MCF 10A (cell line): ENCODE measurements around the gene PARN. TPM values are rescaled to one million over a fixed set of nuclear protein-coding genes. Genes with fewer than 3 reads are reported as not detected.
"Not testable (repeated sequence)": the region's sequence is repeated elsewhere in the genome, so short reads cannot be mapped to it uniquely, and the experiment has no call there.

Source experiments
- BruUV-seq: library from RNA; stranded (reverse); fragments of 400-500 nt; replicated peaks from 2 replicates; lab custom pipeline; 2021; lab: Mats Ljungman, UMichigan
- CTCF ChIA-PET: fragments of 300-600 bp; sonication (Branson Sonifier 250); formaldehyde crosslinking; extraction: SDS; loops from one replicate; lab custom pipeline; 2021; ENCODE audit warnings: antibody characterized with exemption, inconsistent platforms; lab: Yijun Ruan, JAX
- POLR2A ChIA-PET: fragments of 300-600, 350-650 bp; sonication (Branson Sonifier 250); formaldehyde crosslinking; extraction: SDS; loops from one replicate; lab custom pipeline; 2020; ENCODE audit warnings: antibody characterized with exemption, inconsistent platforms; lab: Yijun Ruan, JAX
- DNase-seq: peaks from one replicate; pipeline ENCODE4 v3.0.0-alpha.2; 2018; ENCODE audit not compliant: unreplicated experiment
- H3K27ac Mint-ChIP-seq: one replicate; pipeline ENCODE4 v1.8.0; 2022; ENCODE audit warnings: mild to moderate bottlenecking, low read depth, mixed read lengths; ENCODE audit not compliant: unreplicated experiment
- H3K27me3 Mint-ChIP-seq: one replicate; pipeline ENCODE4 v1.8.0; 2022; ENCODE audit warnings: mixed read lengths; ENCODE audit not compliant: insufficient read depth, unreplicated experiment
- H3K36me3 Mint-ChIP-seq: one replicate; pipeline ENCODE4 v1.8.0; 2022; ENCODE audit warnings: mild to moderate bottlenecking, moderate library complexity, mixed read lengths; ENCODE audit not compliant: insufficient read depth, unreplicated experiment
- H3K4me1 Mint-ChIP-seq: one replicate; pipeline ENCODE4 v1.8.0; 2022; ENCODE audit warnings: mixed read lengths; ENCODE audit not compliant: insufficient read depth, unreplicated experiment
- H3K4me3 Mint-ChIP-seq: one replicate; pipeline ENCODE4 v1.8.0; 2022; ENCODE audit warnings: mild to moderate bottlenecking, moderate library complexity, mixed read lengths; ENCODE audit not compliant: unreplicated experiment
- H3K9me3 Mint-ChIP-seq: one replicate; pipeline ENCODE4 v1.8.0; 2022; ENCODE audit warnings: mixed read lengths; ENCODE audit not compliant: unreplicated experiment
- CTCF ChIP-seq: fragments of 200-600 bp; IDR thresholded peaks from one replicate; pipeline ENCODE4 v1.8.0; 2022; ENCODE audit warnings: antibody characterized with exemption, mild to moderate bottlenecking; ENCODE audit not compliant: unreplicated experiment
- intact Hi-C: fragments of 100-400 bp; cut with micrococcal nuclease; formaldehyde crosslinking; loops from 2 replicates; pipeline ENCODE4 v1.14.1; 2022
- total RNA-seq: library from RNA; stranded (reverse); gene quantifications from 2 replicates; pipeline ENCODE4 v1.2.3, GENCODE V29; 2022

The PARN gene
- total RNA-seq, 1 experiment from 2014 or later = 35.0 TPM

DNA sequence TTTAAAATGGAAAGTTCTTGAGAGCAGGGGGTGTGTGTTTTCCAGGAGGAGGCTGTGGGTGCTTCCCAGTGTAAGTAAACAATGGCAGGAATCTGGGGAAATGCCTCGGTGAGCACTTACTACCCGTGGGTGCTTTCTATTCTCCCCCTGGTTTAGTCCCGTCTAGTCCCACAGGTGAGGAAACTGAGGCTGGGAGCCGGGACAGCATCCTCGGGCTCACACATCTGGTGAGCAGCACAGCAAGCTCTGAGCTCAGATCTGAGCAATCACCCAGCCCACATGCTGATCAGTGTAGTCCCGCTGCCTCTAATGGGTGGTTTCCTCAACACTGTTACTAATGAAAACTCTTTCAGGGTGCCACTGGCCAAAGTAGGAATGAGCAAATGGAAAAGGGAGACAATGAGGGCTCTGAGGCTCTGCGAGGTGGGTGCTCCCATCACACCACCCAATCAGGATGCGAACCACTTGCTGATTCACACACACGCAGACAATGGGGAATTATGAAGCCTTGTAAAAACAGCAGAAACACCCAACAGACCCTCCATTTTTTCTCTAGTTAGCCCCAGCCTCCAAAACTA is 202.6 kb downstream of the PARN start:
- Mint-ChIP-seq H3K4me3 (no peak overlapping the region), H3K27me3 (no peaks in the 10 kb centered on the region), H3K4me1 (peaks cover 8% of the 10 kb centered on the region), H3K27ac (no peak overlapping the region), H3K9me3 (no peaks in the 10 kb centered on the region), H3K36me3 (no peaks in the 10 kb centered on the region)
- no peak for TF ChIP-seq CTCF
- DNase-seq = no peak
- intact Hi-C loops = no loop called here
- ChIA-PET CTCF (interaction anchor here (0.7 kb wide), 1 partner anchor 51 kb away, joined by 3 read pairs; no protein-coding TSS in a partner anchor), POLR2A (no interaction called here)
- no TSS peak for BruUV-seq

- no peaks in the 10 kb centered on the region for H3K9me3 Mint-ChIP-seq
- ChIA-PET CTCF (no interaction called here), POLR2A (interaction anchor here (0.7 kb wide), 1 partner anchor 125 kb away, joined by 3 read pairs; no protein-coding TSS in a partner anchor)
- no peaks in the 10 kb centered on the region for H3K36me3 Mint-ChIP-seq
- H3K27ac Mint-ChIP-seq = no peak overlapping the region
- H3K27me3 Mint-ChIP-seq = no peaks in the 10 kb centered on the region
- TF ChIP-seq CTCF = no peak
- no peak for DNase-seq
- H3K4me3 Mint-ChIP-seq = no peak overlapping the region
- peaks cover 8% of the 10 kb centered on the region for H3K4me1 Mint-ChIP-seq
- BruUV-seq = no TSS peak
- intact Hi-C loops = no loop called here
Observed at GRCh38 chr16:14424595-14424994, 205.5 kb downstream of the PARN start.

DNA sequence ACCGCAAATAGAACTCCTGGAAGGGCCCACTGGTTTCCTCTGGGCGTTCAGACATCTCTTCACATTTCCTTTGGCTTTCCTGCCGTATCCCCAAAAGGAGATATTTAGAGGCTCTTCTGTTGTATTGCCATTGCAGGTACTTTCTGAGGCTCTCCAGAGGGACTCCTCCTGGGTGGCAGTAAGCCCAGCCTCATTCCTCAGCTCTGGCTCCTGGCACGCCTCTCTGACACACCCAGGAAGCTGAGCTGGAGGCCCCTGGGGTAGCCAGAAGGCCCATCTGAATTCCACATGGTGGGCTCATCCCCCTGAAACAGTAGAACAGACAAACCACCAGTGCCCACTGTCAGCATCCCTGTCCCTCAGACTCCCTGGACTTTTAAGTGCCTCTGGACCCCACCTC is 206.7 kb downstream of the PARN start:
- H3K9me3 Mint-ChIP-seq = no peaks in the 10 kb centered on the region
- H3K36me3 Mint-ChIP-seq = no peaks in the 10 kb centered on the region
- TF ChIP-seq CTCF = no peak
- no TSS peak for BruUV-seq
- H3K4me3 Mint-ChIP-seq = no peak overlapping the region
- DNase-seq = peak; percentile 13
- ChIA-PET POLR2A (interaction anchor here (0.7 to 1.1 kb wide), 3 partner anchors 11 to 1807 kb away, joined by 3 to 4 read pairs (median 3); no protein-coding TSS in a partner anchor), CTCF (no interaction called here)
- no peaks in the 10 kb centered on the region for H3K27me3 Mint-ChIP-seq
- no peak overlapping the region for H3K27ac Mint-ChIP-seq
- peaks cover 8% of the 10 kb centered on the region for H3K4me1 Mint-ChIP-seq
- intact Hi-C loops = no loop called here

- TF ChIP-seq CTCF = no peak
- peaks cover 4% of the 10 kb centered on the region for H3K9me3 Mint-ChIP-seq
- no peak overlapping the region for H3K4me3 Mint-ChIP-seq
- intact Hi-C loops = no loop called here
- no peaks in the 10 kb centered on the region for H3K27me3 Mint-ChIP-seq
- peaks cover 8% of the 10 kb centered on the region for H3K4me1 Mint-ChIP-seq
- ChIA-PET POLR2A (no interaction called here), CTCF (no interaction called here)
- no peak overlapping the region for H3K27ac Mint-ChIP-seq
- H3K36me3 Mint-ChIP-seq = peaks cover 7% of the 10 kb centered on the region
- no TSS peak for BruUV-seq
- no peak for DNase-seq
Observed at GRCh38 chr16:14420721-14421488, 209.2 kb downstream of the PARN start.

DNA sequence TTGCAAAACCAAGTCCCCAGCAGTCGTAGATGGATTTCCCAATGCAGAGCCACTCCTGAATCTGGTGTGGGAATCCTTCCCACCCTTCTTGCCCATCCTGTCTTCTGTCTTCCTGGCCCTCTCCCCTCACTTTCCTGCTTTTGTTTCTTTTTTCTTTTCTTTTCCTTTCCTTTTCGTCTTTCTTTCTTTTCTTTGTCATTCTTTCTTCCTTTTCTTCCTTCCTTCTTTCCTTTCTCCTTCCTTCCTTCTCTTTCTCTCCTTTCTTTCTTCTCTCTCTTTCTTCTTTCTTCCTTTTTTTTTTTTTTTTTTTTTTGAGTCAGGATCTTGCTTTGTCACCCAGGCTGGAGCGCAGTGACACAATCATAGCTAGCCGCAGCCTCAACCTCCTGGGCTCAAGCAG is 209.8 kb downstream of the PARN start:
- H3K27ac Mint-ChIP-seq, H3K36me3 Mint-ChIP-seq, POLR2A ChIA-PET, H3K4me1 Mint-ChIP-seq, H3K4me3 Mint-ChIP-seq, H3K27me3 Mint-ChIP-seq, BruUV-seq, H3K9me3 Mint-ChIP-seq, DNase-seq, intact Hi-C loops: not testable (repeated sequence)
- CTCF ChIA-PET = interaction anchor here (0.5 to 0.6 kb wide), 2 partner anchors 24 to 124 kb away, joined by 3 read pairs; no protein-coding TSS in a partner anchor
